A673 (cell line): ENCODE measurements around the gene TUBA8.

ENCODE experiments used
- CTCF ChIP-seq: fragments of 300-800, 200-600 bp; sonication (generic); conservative IDR thresholded peaks from 2 replicates; pipeline ENCODE4 v1.5.1; 2017; ENCODE audit warnings: low read depth, mild to moderate bottlenecking, antibody characterized with exemption, low read length, moderate library complexity, mixed read lengths
- EZH2 ChIP-seq: fragments of 200-600 bp; sonication (generic); IDR thresholded peaks from 2 replicates; pipeline ENCODE4 v1.6.1; 2017; ENCODE audit warnings: borderline replicate concordance, low read depth, mild to moderate bottlenecking, mixed read lengths, antibody characterized with exemption, low read length; ENCODE audit not compliant: poor library complexity, severe bottlenecking

GRCh38 chr22:18121506-18121905, 10.9 kb downstream of the TUBA8 start:
- TF ChIP-seq CTCF (no peak), EZH2 (no peak)
